Spinal cord (tissue), 10 donors: ENCODE measurements around the gene HMGN2. TPM values are rescaled to one million over a fixed set of nuclear protein-coding genes. Genes with fewer than 3 reads are reported as not detected.

ENCODE experiments used
- DNase-seq, 6 donors: peaks; one replicate each; pipeline versions ENCODE4 v3.0.0 to v3.0.0-alpha.2; 2013 to 2015; ENCODE audit warnings: low spot score in 6 of 6, low read depth in 4 of 6
- H3K27ac ChIP-seq: one replicate; pipeline ENCODE4 v1.5.1; 2013; ENCODE audit warnings: low read depth, low read length, control low read depth
- H3K27me3 ChIP-seq: one replicate; pipeline ENCODE4 v1.6.1; 2013; ENCODE audit warnings: low read length; ENCODE audit not compliant: control insufficient read depth, insufficient read depth
- H3K36me3 ChIP-seq: one replicate; pipeline ENCODE4 v1.6.1; 2013; ENCODE audit warnings: low read length; ENCODE audit not compliant: control insufficient read depth, insufficient read depth
- H3K4me1 ChIP-seq: one replicate; pipeline ENCODE4 v1.6.1; 2013; ENCODE audit warnings: low read length; ENCODE audit not compliant: control insufficient read depth, insufficient read depth
- H3K4me3 ChIP-seq: one replicate; pipeline ENCODE4 v1.5.1; 2013; ENCODE audit warnings: low read depth, low read length, control low read depth
- H3K9me3 ChIP-seq: one replicate; pipeline ENCODE4 v1.6.1; 2013; ENCODE audit warnings: low read length; ENCODE audit not compliant: control insufficient read depth, insufficient read depth
- WGBS: methylation state at CpG from one replicate; pipeline ENCODE4 v1.1.5; 2013; ENCODE audit warnings: missing lambda C conversion rate; ENCODE audit not compliant: insufficient coverage; 5-methylcytosine and 5-hydroxymethylcytosine counted together
- long read RNA-seq, 4 donors: transcript quantifications; one replicate each; lab custom pipeline, GENCODE V29; 2026
- polyA plus RNA-seq, 2 donors: library from polyadenylated mRNA; unstranded; fragments of 120-200 nt; gene quantifications; one replicate each; pipeline ENCODE4 v1.2.1, GENCODE V29; 2013; ENCODE audit not compliant: insufficient read length in 2 of 2
- total RNA-seq, 2 donors: library from RNA; depleted of rRNA in 1 of 2; stranded (reverse); fragments of 120-200 nt in 1 of 2; fragments of >200 nt in 1 of 2; gene quantifications; one replicate each; pipeline versions ENCODE4 v1.2.3 to v1.2.4, GENCODE V29; 2013 to 2014
- donor health status: healthy.

The HMGN2 gene
- total RNA-seq, result 100 to 1,000 TPM; 370 to 564 TPM
- polyA plus RNA-seq, result 100 to 1,000 TPM; 693 to 696 TPM
- long read RNA-seq, donor 1, transcript HMGN2-201 (6 exons, 1,191 nt), result major isoform, 290 of 345 reads
- long read RNA-seq, donor 1, transcript HMGN2-205 (5 exons, 952 nt), result minor isoform, 8 of 345 reads
- long read RNA-seq, donor 1, partial matches to known transcripts, result 32 of 345 reads
- long read RNA-seq, donor 1, other reads (novel, unspliced or antisense), result 5 of 345 reads
- long read RNA-seq, donor 2, transcript HMGN2-205 (5 exons, 952 nt), result minor isoform, 5 of 143 reads
- long read RNA-seq, donor 2, transcript HMGN2-201 (6 exons, 1,191 nt), result major isoform, 129 of 143 reads
- long read RNA-seq, donor 2, partial matches to known transcripts, result 8 of 143 reads
- long read RNA-seq, donor 2, other reads (novel, unspliced or antisense), result 0 of 143 reads
- long read RNA-seq, donor 3, transcript HMGN2-201 (6 exons, 1,191 nt), result major isoform, 161 of 193 reads
- long read RNA-seq, donor 3, partial matches to known transcripts, result 22 of 193 reads
- long read RNA-seq, donor 3, other reads (novel, unspliced or antisense), result 7 of 193 reads
- long read RNA-seq, donor 4, transcript HMGN2-201 (6 exons, 1,191 nt), result major isoform, 543 of 731 reads
- long read RNA-seq, donor 4, transcript HMGN2-205 (5 exons, 952 nt), result minor isoform, 11 of 731 reads
- long read RNA-seq, donor 4, transcript HMGN2-209 (2 exons, 1,496 nt), result minor isoform, 7 of 731 reads
- long read RNA-seq, donor 4, partial matches to known transcripts, result 98 of 731 reads
- long read RNA-seq, donor 4, other reads (novel, unspliced or antisense), result 64 of 731 reads

DNA sequence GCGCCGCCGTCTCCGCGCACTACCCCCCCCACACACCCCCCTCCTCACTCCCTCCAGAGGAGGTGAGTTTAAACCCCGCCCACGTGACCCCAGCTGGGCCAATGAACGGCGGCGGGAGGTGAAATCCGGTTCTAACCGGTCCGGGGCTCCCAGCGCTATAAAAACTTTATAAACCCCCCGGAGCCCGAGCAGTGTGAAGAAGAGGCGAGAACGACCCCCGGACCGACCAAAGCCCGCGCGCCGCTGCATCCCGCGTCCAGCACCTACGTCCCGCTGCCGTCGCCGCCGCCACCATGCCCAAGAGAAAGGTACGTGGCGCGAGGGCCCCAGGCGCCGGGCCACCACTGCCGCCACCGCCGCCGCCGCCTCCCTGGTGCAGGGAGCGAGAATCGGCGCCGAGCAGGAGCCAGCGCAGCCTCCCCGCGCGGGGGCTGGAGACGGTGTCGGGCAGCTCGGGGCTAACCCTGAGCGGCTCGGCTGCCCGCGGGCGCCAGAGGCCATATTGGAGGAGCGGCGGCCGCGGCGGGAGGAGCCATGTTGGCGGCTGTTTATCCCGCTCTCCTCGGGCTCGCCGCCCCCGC is at the start of gene HMGN2:
Gene HMGN2 (plus strand): TSS at position 121 of the 581 bp plus-strand sequence. CDS start 173 bp downstream, at position 294.
- peak within 1 kb of the TSS; percentile 93 for H3K27ac ChIP-seq
- H3K36me3 ChIP-seq, result peaks cover 10% of the 10 kb centered on the region
- peak; percentile 74 to 98 (median 94) for DNase-seq
- H3K9me3 ChIP-seq, result no peaks in the 10 kb centered on the region
- H3K27me3 ChIP-seq, result no peaks in the 10 kb centered on the region
- WGBS, result 0% methylated on average over 51 of the region's 69 CpGs
- H3K4me1 ChIP-seq, result peaks cover 29% of the 10 kb centered on the region
- peak within 1 kb of the TSS; percentile 71 for H3K4me3 ChIP-seq

DNA sequence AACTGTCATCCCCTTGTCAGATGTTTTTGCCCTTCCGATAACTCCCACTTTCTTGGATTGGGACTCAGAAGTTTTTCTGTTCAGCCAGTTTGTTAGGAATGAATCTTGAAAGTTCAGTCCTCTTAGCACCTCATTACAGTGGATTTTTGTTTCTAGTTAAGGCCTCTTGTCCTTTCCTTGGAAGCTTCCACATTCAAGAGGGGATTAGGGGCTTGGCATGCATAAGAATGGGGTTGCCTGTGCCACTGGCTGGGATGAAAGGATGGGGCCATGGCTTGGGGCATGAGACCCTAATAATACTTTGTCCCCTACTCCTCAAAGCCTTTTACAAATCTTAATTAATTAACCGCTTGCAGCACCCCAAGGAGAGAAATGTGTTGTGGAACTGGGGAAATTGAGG is 42.5 kb upstream of the HMGN2 start:
- no peaks in the 10 kb centered on the region for H3K9me3 ChIP-seq
- DNase-seq, result peak in 1 of 6 donors; percentile 54
- no peak overlapping the region for H3K4me3 ChIP-seq
- H3K4me1 ChIP-seq, result peaks cover 19% of the 10 kb centered on the region
- no peaks in the 10 kb centered on the region for H3K27me3 ChIP-seq
- WGBS, result no CpG with 5 or more reads among the region's 2 CpGs
- peaks cover 2% of the 10 kb centered on the region for H3K36me3 ChIP-seq
- H3K27ac ChIP-seq, result no peak overlapping the region

DNA sequence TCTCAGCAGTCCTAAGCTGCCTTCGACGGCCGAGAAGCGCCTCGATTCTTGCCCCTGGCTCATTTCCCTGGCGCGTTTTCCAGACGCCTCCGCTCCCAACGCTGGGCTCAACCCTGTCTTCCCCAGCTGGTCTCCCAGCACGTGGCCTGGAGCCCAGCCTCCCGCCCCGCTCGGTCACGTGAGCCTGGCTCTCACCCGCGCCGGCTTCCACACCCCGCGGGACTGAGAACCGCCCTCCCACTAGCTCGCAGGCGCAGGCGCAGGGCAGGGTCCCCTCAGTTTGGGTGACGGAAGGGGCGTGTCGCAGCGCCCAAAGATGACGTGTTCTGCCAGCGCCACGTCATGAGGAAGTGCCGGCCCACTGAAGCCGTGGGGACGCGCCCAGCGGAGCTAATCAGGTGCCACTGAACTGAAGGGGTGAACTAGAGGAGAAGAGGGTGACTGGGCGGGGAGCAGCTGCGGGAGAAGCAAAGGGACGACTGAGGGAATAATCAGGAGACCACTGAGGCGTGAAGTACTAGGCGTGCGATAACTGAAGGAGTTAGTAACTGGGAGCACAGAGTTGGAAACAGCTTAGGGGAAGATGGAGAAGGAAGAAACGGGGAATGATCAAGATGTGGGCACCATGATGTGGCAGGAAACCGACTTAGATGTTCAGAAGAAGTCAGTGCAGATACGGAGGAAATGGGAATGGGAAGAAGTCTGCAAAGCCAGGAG is 40.1 kb upstream of the HMGN2 start, which contains the start of gene DHDDS:
Gene DHDDS (plus strand): TSS at position 343 of the 717 bp plus-strand sequence. CDS start 625 bp downstream, outside the sequence.
- H3K27ac ChIP-seq, result peak within 1 kb of the TSS; percentile 78
- DNase-seq, result peak; percentile 93 to 99 (median 96)
- WGBS, result under 1% methylated on average over 45 of the region's 45 CpGs
- H3K4me1 ChIP-seq, result peaks cover 19% of the 10 kb centered on the region
- H3K36me3 ChIP-seq, result peaks cover 16% of the 10 kb centered on the region
- H3K27me3 ChIP-seq, result no peaks in the 10 kb centered on the region
- peak within 1 kb of the TSS; percentile 94 for H3K4me3 ChIP-seq
- no peaks in the 10 kb centered on the region for H3K9me3 ChIP-seq

DNA sequence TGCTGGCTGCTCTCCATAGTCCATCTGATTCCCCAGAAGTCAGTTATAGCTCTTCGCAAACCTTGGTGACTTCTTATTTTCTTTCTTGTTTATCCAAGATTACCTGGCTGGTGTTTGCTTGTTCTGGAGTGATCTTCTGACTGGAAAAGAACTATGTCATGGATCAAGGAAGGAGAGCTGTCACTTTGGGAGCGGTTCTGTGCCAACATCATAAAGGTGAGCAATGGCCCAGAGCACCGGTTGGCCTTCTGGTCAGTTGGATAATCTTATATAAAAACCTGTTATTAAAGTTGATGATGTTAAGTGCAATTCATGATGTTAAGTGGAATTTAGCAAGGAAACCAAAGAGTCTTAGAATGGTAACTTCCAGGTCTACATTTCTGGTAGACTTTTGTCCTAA is 39.4 kb upstream of the HMGN2 start:
- H3K36me3 ChIP-seq, result peaks cover 20% of the 10 kb centered on the region
- no peak for DNase-seq
- H3K4me3 ChIP-seq, result peak overlapping the region; percentile 94
- H3K27ac ChIP-seq, result peak overlapping the region; percentile 78
- no peaks in the 10 kb centered on the region for H3K27me3 ChIP-seq
- no peaks in the 10 kb centered on the region for H3K9me3 ChIP-seq
- peaks cover 19% of the 10 kb centered on the region for H3K4me1 ChIP-seq
- no CpG with 5 or more reads among the region's 3 CpGs for WGBS

DNA sequence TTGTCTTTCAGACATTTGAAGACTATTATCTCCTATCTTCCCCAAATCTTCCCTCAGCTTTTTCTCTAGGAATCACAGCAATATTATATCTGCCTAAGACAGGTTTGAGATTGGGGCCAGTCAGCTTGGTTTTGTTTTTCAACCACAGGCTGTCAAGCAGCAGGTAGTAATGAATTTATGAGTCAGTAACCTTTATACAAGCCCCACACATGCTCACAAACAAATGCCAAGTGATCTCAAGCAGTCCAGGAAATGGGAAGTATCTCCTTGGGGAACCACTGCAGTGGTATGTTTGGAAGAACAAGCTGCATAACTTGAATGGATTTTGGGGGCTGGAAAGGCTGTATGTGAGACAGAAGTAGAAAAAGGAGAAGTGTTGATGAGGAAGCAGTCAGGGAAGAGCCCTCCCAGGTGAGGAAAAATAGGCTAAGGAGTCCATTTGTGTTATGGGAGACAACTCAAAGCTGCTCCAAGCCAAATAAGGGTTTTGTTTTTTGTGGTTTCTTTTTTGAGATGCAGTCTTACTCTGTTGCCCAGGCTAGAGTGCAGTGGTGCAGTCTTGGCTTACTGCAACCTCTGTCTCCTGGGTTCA is 38.0 kb upstream of the HMGN2 start:
- Histone ChIP-seq H3K4me3 (no peak overlapping the region), H3K4me1 (peaks cover 19% of the 10 kb centered on the region), H3K9me3 (no peaks in the 10 kb centered on the region), H3K36me3 (peaks cover 34% of the 10 kb centered on the region), H3K27ac (no peak overlapping the region), H3K27me3 (no peaks in the 10 kb centered on the region)
- no peak for DNase-seq

DNA sequence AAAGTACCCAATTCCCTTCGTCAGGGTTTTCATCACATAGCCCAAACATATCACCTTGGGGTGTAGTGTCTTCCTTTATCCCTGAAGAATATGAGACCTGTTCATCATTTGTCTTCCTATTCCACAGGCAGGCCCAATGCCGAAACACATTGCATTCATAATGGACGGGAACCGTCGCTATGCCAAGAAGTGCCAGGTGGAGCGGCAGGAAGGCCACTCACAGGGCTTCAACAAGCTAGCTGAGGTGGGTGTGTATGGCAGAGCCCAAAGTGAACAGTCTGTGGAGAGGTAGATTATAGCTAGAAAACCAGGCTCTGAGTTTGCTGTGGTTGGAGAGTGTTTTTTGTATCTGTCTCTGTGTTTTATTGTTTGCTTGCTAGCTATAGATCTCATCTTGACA is 34.2 kb upstream of the HMGN2 start:
- 92% methylated on average over 6 of the region's 6 CpGs for WGBS
- Histone ChIP-seq H3K4me3 (no peak overlapping the region), H3K36me3 (peaks cover 57% of the 10 kb centered on the region), H3K27me3 (no peaks in the 10 kb centered on the region), H3K9me3 (no peaks in the 10 kb centered on the region), H3K4me1 (peaks cover 7% of the 10 kb centered on the region), H3K27ac (no peak overlapping the region)
- DNase-seq, result no peak

DNA sequence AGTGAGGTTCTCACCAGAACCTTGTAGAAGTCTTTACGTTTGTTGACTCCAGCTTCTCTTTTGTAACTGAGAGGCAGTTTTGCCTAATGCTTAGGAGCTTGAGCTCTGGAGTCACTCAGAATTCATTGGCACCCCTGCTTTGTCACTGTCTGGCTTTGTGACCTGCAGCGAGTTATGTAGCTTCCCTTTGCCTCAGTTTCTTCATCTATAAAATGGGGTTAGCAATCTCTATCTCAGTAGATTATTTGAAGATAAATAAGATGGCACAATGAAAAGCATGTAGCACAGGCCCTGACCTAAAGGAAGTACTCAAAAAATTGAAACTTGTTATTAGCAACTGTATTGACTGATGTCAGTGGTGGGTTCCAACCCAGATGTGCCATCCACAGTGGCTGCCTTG is 32.0 kb upstream of the HMGN2 start:
- peaks cover 68% of the 10 kb centered on the region for H3K36me3 ChIP-seq
- 80% methylated on average over 1 of the region's 2 CpGs for WGBS
- no peak overlapping the region for H3K27ac ChIP-seq
- no peaks in the 10 kb centered on the region for H3K4me1 ChIP-seq
- no peak for DNase-seq
- no peaks in the 10 kb centered on the region for H3K9me3 ChIP-seq
- no peak overlapping the region for H3K4me3 ChIP-seq
- no peaks in the 10 kb centered on the region for H3K27me3 ChIP-seq

DNA sequence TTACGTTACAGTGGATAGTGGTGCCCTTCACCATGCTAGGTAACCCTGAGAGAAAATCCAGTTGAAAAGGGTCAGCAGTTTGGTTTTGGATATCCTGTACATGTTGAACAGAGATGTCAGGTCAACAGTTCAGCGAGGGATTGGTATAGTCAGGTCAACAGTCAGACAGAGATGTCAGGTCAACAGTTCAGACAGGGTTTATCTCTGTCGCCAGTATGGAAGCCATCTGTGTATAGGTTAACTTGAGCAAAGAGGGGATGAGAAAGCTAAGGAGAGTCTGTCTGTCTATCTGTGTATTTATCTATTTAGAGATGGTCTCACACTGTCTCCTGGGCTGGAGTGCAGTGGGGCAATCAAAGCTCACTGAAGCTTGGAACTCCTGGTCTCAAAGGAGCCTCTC is 22.4 kb upstream of the HMGN2 start:
- no peak for DNase-seq
- no peaks in the 10 kb centered on the region for H3K9me3 ChIP-seq
- no peak overlapping the region for H3K27ac ChIP-seq
- 90% methylated on average over 1 of the region's 3 CpGs for WGBS
- no peaks in the 10 kb centered on the region for H3K27me3 ChIP-seq
- peaks cover 52% of the 10 kb centered on the region for H3K36me3 ChIP-seq
- H3K4me3 ChIP-seq, result no peak overlapping the region
- no peaks in the 10 kb centered on the region for H3K4me1 ChIP-seq

DNA sequence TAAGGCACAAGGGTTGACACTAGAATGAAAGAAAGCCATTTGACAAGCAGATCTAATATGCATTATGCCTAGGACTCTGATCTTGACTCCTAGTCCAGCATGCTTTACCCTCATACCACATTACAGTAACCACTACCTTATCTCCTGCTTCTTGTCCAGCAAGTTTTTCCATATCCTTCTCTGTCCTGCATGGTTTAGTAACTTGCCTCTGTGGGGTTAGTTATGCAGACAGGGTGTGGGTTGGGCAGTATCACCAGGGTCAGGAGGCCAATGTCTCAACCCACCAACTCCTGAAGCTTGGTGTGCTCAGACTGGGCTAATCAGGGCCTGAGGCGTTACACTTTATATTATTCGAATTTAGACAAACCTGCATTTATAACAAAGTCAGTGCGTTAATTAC is 21.3 kb upstream of the HMGN2 start:
- no peaks in the 10 kb centered on the region for H3K9me3 ChIP-seq
- H3K4me3 ChIP-seq, result no peak overlapping the region
- no peaks in the 10 kb centered on the region for H3K4me1 ChIP-seq
- H3K36me3 ChIP-seq, result peaks cover 46% of the 10 kb centered on the region
- DNase-seq, result no peak
- no peak overlapping the region for H3K27ac ChIP-seq
- WGBS, result no CpG with 5 or more reads among the region's 3 CpGs
- H3K27me3 ChIP-seq, result no peaks in the 10 kb centered on the region
